ENCODE data around the gene TMEM170B. TPM values are rescaled to one million over a fixed set of nuclear protein-coding genes. Genes with fewer than 3 reads are reported as not detected.

Gene TMEM170B
- polyA plus RNA-seq, 1 donor (not counting 4 experiments of a cell fraction or from before 2014, with no cell fraction given), result 0.08 TPM

DNA sequence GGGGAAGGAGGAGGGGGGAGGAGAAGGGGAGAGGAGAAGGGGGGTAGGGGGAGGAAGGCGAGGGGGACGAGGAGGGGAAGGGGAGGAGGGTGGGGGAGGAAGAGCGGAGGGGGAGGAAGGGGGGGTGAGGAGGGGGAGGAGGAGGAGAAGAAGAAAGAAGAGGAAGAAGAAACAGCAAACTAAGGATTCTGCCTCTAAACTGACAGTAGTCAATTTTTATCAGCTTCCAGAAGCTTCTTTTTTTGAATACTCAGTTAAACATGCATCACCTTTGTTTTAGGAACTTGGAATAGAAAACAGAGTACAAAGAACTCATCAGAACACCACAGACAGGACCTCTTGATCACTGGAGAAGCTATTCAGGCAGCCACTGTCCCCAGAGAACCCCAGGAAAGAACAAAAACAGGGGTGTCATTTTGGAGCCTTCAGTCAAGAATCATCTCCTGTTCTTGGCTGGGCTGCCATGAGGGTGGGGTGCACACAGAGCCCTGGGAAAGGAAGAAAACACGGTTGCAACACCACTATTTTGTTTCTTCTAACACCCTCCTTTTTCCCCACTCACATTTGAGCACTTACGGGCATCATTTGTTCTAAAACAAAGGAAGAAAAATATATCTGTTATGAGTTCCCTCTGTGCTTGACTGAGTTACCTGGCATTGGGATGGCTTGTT is 67.4 kb downstream of the TMEM170B start:
- DNase-seq (ENCODE audit: low read depth, low spot score), result no peak
- Histone ChIP-seq H3K4me3 (ENCODE audit: control insufficient read depth in 2 of 3, extremely low read depth in 1 of 3, insufficient read depth in 2 of 3, low read depth in 1 of 3, low read length in 3 of 3) (no peak overlapping the region), H3K36me3 (ENCODE audit: control insufficient read depth in 2 of 2, extremely low read depth in 1 of 2, insufficient read depth in 2 of 2, low read length in 2 of 2) (no peaks in the 10 kb centered on the region), H3K79me2 (ENCODE audit: control insufficient read depth, insufficient read depth, low read length) (no peaks in the 10 kb centered on the region), H3K4me2 (ENCODE audit: control insufficient read depth, extremely low read depth, insufficient read depth, low read depth, low read length) (no peak overlapping the region), H3K9me3 (ENCODE audit: control insufficient read depth, low read depth, low read length) (no peaks in the 10 kb centered on the region), H3K9ac (ENCODE audit: control insufficient read depth, extremely low read depth, insufficient read depth, low read length) (no peak overlapping the region), H3K4me1 (ENCODE audit: control insufficient read depth, extremely low read depth, insufficient read depth, low read length) (no peaks in the 10 kb centered on the region), H2AFZ (ENCODE audit: control insufficient read depth, low read length) (no peak overlapping the region), H3K27me3 (ENCODE audit: control insufficient read depth, extremely low read depth, insufficient read depth, low read length) (peaks cover 22% of the 10 kb centered on the region), H3K27ac (ENCODE audit: control insufficient read depth, insufficient read depth, low read length) (no peak overlapping the region), H4K20me1 (ENCODE audit: control insufficient read depth, extremely low read depth, insufficient read depth, low read length) (no peaks in the 10 kb centered on the region), H3K9me1 (ENCODE audit: control insufficient read depth, extremely low read depth, insufficient read depth, low read length) (no peaks in the 10 kb centered on the region)
- dilution Hi-C loops (cut with MboI; ENCODE audit: extremely low pct_ligation_motif_present, low sequenced_read_pairs), result no loop called here
- FAIRE-seq, result no peak
- TF ChIP-seq, protein P1, sequence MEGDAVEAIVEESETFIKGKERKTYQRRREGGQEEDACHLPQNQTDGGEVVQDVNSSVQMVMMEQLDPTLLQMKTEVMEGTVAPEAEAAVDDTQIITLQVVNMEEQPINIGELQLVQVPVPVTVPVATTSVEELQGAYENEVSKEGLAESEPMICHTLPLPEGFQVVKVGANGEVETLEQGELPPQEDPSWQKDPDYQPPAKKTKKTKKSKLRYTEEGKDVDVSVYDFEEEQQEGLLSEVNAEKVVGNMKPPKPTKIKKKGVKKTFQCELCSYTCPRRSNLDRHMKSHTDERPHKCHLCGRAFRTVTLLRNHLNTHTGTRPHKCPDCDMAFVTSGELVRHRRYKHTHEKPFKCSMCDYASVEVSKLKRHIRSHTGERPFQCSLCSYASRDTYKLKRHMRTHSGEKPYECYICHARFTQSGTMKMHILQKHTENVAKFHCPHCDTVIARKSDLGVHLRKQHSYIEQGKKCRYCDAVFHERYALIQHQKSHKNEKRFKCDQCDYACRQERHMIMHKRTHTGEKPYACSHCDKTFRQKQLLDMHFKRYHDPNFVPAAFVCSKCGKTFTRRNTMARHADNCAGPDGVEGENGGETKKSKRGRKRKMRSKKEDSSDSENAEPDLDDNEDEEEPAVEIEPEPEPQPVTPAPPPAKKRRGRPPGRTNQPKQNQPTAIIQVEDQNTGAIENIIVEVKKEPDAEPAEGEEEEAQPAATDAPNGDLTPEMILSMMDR (optimal IDR thresholded peaks at IDR 0.05 in 1 of 3, IDR thresholded peaks at IDR 0.05 in 1 of 3, conservative IDR thresholded peaks at IDR 0.05 in 1 of 3; ENCODE audit: extremely low read depth in 1 of 3, insufficient read depth in 2 of 3, low read length in 3 of 3), result no peak
- TF ChIP-seq EZH2 (IDR thresholded peaks at IDR 0.05; ENCODE audit: low read length), result no peak

- Histone ChIP-seq H3K36me3 (ENCODE audit: control insufficient read depth in 2 of 2, extremely low read depth in 1 of 2, insufficient read depth in 2 of 2, low read length in 2 of 2) (no peaks in the 10 kb centered on the region), H3K9ac (ENCODE audit: control insufficient read depth, extremely low read depth, insufficient read depth, low read length) (no peak overlapping the region), H3K9me1 (ENCODE audit: control insufficient read depth, extremely low read depth, insufficient read depth, low read length) (no peaks in the 10 kb centered on the region), H2AFZ (ENCODE audit: control insufficient read depth, low read length) (no peak overlapping the region), H3K4me1 (ENCODE audit: control insufficient read depth, extremely low read depth, insufficient read depth, low read length) (no peaks in the 10 kb centered on the region), H3K4me3 (ENCODE audit: control insufficient read depth in 2 of 3, extremely low read depth in 1 of 3, insufficient read depth in 2 of 3, low read depth in 1 of 3, low read length in 3 of 3) (no peak overlapping the region), H4K20me1 (ENCODE audit: control insufficient read depth, extremely low read depth, insufficient read depth, low read length) (no peaks in the 10 kb centered on the region), H3K4me2 (ENCODE audit: control insufficient read depth, extremely low read depth, insufficient read depth, low read depth, low read length) (no peak overlapping the region), H3K79me2 (ENCODE audit: control insufficient read depth, insufficient read depth, low read length) (no peaks in the 10 kb centered on the region), H3K27me3 (ENCODE audit: control insufficient read depth, extremely low read depth, insufficient read depth, low read length) (peaks cover 22% of the 10 kb centered on the region), H3K27ac (ENCODE audit: control insufficient read depth, insufficient read depth, low read length) (no peak overlapping the region), H3K9me3 (ENCODE audit: control insufficient read depth, low read depth, low read length) (no peaks in the 10 kb centered on the region)
- dilution Hi-C loops (cut with MboI; ENCODE audit: extremely low pct_ligation_motif_present, low sequenced_read_pairs), result no loop called here
- no peak for FAIRE-seq
- DNase-seq (ENCODE audit: low read depth, low spot score), result no peak
- TF ChIP-seq, protein P1 (optimal IDR thresholded peaks at IDR 0.05 in 1 of 3, IDR thresholded peaks at IDR 0.05 in 1 of 3, conservative IDR thresholded peaks at IDR 0.05 in 1 of 3; ENCODE audit: extremely low read depth in 1 of 3, insufficient read depth in 2 of 3, low read length in 3 of 3), result no peak
- no peak for TF ChIP-seq EZH2 (IDR thresholded peaks at IDR 0.05; ENCODE audit: low read length)
These were observed 68.0 kb downstream of the TMEM170B start for GRCh38 chr6:11605507-11605905.
